ENCODE results near the gene FLCN. TPM values are rescaled to one million over a fixed set of nuclear protein-coding genes. Genes with fewer than 3 reads are reported as not detected.
"Not testable (repeated sequence)": the region's sequence is repeated elsewhere in the genome, so short reads cannot be mapped to it uniquely, and the experiment has no call there.

FLCN gene
- total RNA-seq, 1 experiment from 2014 or later = 18.2 TPM

DNA sequence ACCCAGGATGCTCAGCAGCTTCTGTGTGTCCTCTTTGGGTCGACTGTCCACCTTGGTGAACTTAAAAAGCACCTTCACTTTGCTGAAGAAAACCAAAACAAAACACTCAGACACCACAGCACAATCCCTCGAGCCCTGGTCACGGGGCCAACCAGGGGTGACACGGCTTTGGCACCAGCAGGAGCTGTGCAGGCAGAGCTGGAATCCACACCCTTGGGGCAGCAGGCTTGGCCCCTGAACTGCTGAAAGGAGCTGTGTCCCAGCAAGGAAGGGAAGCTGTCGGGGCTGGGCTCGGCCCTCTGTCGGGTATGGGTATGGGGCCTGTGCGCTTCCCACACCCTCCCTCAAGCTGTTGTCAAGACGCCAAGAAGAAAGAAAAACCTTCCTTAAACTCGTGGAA lies 23.2 kb downstream of the FLCN start:
- DNase-seq (ENCODE audit: low read depth) = no peak

DNA sequence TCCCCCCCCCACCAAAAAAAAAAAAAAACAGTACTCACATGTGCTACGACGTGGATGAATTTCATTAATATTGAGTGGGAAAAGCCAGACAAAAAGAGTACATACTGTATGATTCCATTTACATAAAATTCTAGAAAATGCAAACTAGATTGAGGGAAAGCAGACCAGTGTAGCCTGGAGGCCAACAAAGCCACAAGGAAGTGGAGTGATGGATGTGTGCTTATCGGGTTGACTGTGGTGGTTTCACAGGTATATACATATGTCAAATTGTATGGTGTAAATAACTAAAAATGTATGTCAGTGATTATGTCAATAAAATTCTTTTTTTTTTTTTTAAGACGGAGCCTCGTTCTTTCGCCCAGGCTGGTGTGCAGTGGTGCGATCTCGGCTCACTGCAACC lies 29.0 kb downstream of the FLCN start:
- DNase-seq (ENCODE audit: low read depth) = no peak

DNA sequence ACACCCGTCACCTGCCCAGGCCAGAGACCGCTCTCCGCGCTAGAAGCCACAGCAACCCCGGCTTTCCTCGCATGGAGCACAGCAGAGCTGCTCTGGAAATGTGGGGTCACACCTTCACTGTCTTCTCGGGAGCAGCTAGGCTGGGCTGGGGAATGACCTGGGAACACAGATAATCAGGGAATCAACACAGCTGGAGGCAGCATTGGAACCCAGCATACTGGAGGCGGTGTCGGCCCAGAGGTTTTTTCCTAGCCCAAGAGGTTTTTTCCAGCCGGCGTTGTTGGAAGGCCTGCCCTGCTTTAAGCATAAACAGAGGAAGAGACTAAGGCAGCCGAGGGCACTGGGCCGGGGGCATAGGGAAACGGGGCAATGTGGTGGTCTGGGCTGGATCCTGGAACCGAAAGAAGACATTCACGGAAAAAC lies 30.0 kb downstream of the FLCN start:
- DNase-seq (ENCODE audit: low read depth) = no peak

DNA sequence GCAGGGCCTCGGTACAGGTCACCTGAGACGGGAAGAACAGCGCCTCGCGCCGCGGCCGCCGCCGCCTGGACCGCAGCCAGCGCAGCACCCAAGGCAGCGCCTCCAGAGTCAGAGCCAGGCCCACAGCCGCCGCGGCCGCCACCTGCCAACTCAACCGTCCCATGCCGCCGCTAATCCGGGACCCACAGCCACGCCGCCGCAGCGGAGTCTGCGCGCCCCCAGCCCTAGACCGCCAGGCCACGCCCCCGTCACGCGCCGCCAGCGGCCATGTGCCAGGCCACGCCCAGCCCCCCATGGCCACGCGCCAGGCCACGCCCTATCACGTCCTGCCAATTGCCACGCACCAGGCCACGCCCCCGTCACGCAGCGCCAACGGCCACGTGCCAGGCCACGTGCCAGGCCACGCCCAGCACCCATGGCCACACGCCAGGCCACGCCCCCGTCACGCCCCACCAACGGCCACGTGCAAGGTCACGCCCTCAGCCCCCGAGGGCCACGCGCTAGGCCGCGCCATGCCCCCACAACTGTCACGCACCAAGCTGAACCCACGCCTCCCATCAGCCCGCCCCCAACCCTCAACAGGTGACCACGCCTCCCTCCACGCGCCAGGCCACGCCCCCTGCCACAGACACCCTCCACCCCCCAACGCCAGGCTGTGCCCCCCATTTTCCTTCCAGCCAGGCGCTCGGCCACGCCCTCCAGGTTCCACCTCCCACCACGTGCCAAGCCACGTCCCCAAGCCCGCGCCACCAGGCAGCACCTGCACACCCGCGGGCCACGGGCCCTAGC lies 30.6 kb downstream of the FLCN start, which contains the start of gene PLD6:
PLD6 (minus strand) TSS at position 210 of the 789 bp plus-strand sequence; CDS start at position 163, 47 bp downstream.
- peak; percentile 91 for DNase-seq (ENCODE audit: low read depth)

DNA sequence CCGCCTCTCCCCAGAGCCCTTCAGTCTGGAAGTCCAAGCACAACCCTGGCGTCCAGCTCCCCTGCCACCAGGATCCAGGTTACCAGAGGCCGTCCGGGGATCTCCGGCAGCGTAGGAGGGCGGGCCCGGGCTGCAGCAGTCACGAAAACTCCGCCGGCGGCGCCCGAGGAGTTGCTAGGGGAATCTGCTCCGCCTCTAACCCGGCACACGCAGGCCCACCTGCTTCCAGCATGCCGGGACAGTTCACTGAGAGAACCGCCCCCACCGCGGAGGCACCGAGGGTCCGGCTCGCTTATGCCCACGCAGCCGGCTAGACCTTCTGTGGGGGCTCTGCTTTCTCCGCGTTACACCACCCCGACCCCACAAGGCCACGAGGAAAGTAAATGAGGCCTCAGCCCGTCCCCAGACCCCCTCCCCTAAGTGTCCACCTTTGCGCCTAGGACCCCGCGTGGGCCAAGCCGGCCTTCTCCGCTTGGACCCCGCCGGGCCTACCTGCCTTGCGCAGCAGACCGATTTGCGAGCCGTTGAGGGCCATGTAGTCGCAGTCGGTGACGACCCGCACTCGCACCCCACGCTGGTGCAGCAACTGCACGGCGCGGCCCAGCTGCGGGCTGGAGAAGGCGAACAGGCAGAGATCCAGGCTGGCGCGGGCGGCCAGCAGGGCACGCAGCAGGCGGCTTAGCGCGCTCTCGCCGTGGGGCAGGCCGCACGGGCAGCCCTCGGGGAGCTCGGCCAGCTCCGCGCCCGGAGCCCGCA lies 31.4 kb downstream of the FLCN start:
- peak; percentile 70 for DNase-seq (ENCODE audit: low read depth)

DNA sequence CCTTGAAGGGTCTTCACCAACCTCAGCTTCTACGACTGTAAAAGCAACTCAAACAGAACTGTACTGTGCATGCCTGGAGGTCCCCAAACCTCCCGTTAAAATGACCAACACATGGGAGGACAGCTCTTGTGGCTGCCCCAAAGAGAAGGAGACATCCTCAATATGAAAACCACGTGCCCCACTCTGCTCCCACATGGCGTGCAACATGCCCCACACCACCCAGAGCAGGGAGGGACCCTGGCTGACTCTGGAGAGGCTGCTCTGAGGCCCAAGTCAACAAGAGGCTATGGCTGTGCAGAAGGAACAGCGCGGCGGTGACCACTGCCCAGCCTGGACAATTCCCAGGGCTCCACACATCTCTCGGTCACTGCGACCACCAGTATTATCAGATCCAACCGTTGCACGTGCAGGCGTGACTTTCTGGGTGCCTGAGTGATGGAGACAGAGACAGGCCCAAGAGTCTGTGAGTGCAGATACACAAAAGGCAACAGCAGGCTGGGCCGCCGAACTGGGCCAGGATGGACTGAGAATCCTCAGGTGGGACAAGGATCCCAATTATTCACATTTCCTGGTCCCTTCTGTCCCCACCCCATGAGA lies 32.2 kb downstream of the FLCN start:
- no peak for DNase-seq (ENCODE audit: low read depth)

DNA sequence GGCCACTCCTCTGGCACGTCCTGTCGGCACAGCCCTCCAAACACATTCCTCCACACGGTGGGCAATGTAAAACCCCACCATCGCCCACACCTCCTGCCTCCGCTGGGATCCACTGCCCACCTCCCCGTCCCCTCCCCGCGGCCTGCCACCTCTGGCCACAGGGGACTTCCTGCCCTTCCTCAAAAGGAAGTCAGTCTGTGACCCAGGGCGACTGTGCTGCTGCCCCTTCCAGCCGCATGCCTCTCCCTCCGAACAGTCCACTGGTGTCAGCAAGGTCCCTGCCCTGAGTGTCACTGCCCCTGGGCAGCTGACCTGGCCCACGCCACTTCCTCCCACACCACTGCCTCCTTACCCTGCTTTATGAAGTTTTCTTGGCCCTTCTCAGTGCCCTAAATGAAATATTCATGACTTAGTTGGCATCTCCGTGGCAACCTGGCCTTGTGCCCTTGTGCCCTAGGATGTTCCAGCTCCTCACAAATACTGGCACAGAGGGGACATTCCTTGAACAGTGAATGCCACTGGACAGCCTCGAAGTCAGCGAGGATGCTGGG lies 32.9 kb downstream of the FLCN start:
- DNase-seq (ENCODE audit: low read depth) = no peak

DNA sequence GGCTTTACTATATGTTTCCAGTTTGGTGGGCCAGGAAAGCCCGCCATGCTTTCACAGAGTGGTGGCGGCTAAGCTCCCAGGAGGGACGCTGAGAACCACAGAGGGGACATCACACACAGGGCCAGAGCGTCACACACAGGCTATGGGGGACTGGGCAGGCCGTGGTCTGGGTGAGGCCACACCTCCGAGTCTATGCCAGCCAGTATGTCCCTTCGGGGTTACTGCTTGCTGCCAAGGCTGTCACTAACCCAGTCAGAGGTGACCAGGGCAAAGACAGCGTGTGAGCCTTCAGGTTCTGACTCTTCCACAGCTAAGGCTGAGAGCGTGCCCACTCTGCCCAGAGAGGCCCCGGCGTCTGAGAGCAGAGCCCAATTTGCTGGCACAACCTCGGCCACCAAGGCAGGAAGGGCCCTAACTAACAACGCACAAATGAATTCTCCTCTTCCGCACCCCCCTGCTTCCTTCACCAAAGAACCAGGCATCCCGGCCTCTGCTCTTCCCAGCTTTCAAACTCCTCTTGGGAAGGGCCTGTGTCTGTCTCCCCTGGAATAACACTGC lies 33.7 kb downstream of the FLCN start:
- no peak for DNase-seq (ENCODE audit: low read depth)

DNA sequence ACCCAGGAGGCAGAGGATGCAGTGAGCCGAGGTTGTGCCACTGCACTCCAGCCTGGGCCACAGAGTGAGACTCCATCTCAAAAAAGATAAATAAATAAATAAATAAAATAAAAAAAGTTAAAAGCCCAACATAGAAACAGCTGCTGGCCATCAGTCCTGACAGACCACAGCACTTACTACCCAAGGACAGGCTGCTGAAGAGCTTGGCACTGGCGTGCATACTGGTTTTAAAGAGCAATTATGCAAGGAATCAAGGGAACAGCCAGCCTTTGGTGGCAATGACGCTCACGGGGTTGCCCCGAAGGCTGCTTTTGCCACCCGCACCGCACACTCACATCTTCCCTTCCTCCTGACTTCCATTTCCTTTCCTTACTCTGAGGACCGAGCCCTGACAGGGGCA lies 35.1 kb downstream of the FLCN start:
- DNase-seq (ENCODE audit: low read depth) = no peak

DNA sequence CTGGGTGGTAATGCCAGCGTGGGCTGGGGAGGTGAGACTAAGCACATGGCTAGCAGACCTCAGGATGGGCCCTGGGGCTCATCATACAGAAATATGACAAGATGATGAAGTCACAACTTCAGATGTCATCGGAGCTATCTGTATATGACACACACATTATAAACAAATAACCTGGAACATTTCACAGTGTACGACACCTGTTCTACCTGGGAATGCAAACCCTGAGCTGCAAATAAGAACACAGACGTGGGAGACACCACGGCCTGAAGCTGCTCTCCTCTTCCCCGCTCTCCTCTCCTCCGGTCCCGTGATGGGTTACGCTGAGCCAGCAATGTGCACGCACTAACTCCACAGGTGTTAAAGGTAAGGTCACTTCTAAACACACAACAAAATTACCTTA lies 35.7 kb downstream of the FLCN start:
- DNase-seq (ENCODE audit: low read depth) = no peak

DNA sequence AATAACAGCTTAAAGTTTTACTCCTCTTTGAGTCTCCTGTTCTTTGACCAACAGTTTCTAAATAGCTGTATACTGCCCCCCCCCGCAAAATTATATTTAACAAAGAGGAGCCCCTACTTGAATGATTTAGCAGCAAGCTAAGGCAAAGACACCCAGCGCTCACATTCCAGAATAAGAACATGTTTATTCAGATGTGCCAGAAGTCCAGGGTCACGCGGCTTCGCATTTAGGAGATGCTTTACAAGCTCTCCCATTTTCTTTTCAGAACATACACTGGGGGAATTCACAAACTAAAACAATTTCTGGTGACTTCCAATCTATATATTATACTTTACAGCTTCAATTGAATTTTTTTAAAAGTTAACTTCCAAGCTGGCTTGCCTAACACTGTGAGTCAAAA lies 36.1 kb downstream of the FLCN start:
- DNase-seq (ENCODE audit: low read depth) = no peak

DNA sequence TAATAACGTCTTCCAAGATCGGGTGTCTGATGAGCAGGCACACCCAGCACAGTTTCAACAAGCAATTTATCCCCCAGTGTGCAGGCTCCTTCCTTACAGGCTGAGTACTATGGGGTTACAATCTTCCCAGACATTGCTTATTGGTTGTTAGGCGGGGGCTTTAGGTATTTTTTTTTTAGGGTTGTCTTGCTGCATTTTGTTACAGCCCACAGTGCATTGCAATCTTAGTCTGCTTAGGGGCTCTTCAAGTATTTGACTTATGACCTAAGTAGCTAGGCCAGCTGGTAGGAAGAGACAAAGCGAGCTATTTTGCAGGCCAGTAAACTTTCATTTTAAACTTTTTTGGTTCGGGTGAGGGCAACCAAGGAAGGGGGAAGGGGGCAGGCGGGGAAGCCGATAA lies 36.7 kb downstream of the FLCN start:
- no peak for DNase-seq (ENCODE audit: low read depth)

DNA sequence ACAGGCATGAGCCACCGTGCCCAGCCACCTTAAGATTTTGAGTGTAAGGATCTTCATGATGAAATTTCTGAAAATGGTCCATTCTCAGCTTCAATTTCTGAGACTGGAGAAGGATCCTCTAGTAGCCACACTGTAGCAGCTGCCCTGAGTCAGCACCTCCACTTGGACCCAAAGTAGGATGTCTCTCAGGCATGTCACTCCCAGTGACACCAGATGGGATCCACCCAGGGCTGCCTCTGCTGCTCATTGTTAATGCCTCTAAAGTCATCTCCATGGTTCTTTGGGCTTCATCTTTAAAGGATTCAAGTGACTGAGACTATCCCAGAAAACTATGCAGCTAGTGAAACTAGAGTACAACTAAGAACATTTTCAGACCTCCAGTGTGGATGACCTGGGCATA lies 38.7 kb downstream of the FLCN start:
- DNase-seq (ENCODE audit: low read depth) = no peak

DNA sequence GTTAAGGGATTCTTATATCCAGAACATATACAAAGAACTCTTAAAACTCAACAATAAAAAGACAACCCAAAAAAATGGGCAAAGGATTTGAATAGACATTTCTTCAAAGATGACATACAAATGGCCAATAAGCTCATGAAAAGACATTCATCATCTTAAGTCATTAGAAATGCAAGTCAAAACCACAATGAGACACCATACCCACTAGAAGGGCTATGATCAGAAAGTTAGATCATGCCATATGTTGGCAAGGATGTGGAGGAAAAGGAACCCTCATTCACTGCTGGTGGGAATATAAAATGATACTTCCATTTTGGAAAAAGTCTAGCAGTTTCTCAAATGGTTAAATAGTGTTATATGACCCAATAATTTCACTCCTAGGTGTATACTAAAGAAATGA lies 40.2 kb downstream of the FLCN start:
- no peak for DNase-seq (ENCODE audit: low read depth)

DNA sequence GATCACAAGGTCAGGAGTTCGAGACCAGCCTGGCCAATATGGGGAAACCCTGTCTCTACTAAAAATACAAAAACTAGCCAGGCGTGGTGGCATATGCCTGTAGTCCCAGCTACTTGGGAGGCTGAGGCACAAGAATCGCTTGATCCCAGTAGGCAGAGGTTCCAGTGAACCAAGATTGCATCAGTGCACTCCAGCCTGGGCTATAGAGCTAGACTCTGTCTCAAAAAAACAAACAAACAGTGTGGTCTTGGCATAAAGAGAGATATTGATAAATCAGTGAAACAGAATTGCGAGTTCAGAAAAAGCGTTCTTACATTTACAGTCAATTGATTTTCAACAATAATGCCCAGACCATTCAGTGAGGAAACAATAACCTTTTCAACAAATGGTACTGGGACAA lies 41.5 kb downstream of the FLCN start:
- not testable (repeated sequence) for DNase-seq (ENCODE audit: low read depth)

DNA sequence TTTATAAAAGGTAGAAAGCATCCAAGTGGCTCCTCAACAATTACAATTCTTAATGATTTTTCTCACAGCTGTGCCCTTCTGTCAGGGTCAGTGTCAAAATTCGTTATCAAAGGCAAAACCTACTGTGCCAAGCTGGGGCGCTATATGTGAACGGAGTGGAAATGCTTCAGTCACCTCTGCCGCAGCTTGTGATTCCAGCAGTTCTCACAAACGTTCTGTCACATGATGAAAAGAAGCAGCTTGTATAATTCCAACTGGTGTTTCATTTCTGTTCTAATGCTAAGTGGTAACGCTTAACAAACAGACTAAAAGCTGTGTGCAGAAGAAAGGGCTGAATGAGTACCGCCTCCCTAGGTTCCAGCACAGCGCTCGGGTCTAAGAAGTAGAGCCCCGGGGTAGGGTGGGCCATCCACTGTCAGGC lies 45.0 kb downstream of the FLCN start:
- no peak for DNase-seq (ENCODE audit: low read depth)

DNA sequence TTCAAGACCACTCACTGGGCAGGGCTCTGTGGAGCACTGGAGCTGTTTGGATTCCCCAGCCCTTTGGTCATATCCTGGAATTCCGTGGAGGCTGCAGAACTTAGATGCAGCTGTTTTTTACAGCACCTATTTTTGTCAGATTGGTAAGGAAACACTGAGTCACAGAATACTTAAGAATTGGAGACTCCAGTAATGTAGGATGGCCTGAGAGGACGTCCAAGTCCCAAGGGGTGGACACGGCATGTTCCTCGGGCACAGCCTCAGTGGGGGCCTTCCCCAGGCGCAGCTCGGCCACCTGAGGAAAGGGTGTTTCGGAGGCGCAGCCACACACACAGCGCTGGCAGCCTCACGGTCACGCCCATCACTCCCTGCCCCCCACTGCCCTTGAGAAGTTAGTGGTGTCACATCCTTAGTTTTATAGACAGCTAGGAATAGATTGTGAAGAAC lies 45.6 kb downstream of the FLCN start:
- peak; percentile 45 for DNase-seq (ENCODE audit: low read depth)

DNA sequence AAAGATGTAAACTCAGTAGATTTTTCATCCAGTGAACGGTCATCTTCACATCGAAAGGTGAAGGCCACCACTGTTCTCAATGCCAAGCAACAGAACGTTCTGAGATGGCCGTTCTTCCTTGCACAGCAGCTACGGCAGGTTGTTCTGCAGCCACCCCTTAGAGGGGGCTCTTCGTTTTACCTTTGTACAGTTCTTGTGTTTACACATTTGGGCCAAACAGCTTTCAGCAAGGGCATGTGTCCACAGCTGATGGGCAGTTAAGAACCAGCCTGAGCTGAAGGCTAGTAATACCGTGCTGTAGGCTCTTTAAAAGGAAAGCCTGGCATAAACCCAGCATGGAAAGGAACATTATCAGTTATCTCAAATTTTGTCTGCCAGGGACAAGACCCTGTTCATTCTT lies 46.8 kb downstream of the FLCN start:
- DNase-seq (ENCODE audit: low read depth) = no peak

DNA sequence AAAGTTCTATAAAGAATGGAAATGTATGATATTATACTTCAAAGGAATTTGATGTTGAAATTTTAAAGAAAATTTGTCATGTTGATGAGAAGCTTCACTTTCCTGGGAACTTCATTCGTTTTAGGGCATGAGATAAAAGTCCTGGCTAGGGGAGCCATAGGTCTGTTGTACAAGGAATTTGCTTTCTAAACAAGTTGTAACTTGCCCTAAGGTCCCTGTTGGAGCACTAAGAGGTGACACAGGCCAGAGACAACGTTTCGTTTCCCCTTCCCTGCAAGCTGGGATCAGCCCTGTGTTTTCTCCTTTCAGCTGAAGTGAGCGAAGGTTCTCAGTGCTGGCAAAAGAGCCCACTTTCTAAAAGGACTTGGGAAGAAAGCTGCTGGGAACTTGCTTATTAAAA lies 47.4 kb downstream of the FLCN start:
- no peak for DNase-seq (ENCODE audit: low read depth)

DNA sequence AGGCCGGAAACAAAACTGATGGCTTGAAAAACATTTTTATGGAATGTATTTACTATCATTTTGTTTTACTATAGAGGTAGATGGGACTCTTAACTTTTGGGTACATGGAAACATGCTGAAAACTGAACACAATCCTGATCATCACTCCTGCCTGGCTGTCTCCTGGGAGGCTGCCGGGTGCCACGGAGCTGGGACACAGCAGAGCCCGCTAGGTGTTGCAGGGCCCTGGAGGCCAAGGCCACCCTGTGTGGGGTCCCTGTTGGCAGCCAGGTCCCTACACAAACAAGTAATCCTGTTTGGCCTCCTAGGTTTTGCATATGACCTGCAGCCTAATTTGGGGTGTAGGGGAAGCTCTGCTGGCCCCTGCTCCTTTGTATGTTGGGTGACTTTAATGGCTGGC lies 48.4 kb downstream of the FLCN start:
- no peak for DNase-seq (ENCODE audit: low read depth)

DNA sequence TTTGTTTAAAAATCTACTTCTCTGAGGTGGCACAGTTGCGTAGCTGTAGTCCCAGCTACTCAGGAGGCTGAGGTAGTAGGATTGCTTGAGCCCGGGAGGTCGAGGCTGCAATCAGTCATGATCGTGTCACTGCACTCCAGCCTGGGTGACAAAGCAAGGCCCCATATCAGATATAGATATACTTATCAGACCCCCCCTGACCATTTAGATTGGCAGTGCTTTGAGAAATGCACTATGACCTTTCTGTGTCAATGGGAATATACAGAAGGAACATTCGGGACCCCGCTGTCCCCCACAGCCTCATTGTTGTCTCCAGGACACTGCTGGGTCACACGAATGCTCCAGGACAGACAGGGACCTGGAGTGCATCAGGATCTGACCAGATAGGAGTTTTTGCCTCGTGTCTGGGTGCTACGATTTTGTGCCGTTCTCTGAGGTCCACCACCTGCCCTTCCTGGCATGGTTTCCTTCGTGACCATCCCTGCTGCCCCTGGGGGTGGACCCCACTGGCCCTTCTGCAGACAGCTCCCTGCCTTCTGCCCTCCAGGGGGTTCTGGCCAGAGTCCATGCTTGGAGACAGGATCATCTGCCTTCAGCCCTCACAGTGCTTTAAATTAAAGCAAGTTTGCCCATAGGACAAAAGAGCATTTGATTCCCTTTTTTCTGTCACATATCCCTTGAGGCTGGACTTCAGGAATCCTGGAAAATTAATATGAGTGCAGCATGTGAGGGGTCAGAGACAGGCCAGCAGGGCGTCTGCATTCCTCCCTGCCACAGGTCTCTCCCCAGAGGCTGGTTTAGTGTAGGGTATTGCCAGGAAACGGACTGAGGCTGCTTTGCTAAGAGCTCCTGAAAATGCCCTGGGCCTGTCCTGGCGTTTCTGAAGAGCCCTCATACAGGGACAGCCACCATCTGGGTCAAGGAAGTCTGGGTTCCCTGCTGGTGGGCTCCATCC lies 50.1 kb downstream of the FLCN start:
- no peak for DNase-seq (ENCODE audit: low read depth)

Measured in Daoy (cell line).